Endothelial cell of umbilical vein (primary cell): ENCODE measurements around the gene AGAP3.

ENCODE experiments used
- CTCF ChIP-seq, 2 donors: IDR thresholded peaks; 1 replicate in 1 of 2; 2 replicates in 1 of 2; pipeline ENCODE4 v1.5.1; 2011; ENCODE audit warnings: low read length in 2 of 2, mild to moderate bottlenecking in 2 of 2, moderate library complexity in 2 of 2, control low read depth in 1 of 2, inconsistent platforms in 1 of 2, low read depth in 1 of 2; ENCODE audit not compliant: insufficient read depth in 1 of 2; ENCODE audit errors: extremely low read depth in 1 of 2
- EZH2 ChIP-seq: IDR thresholded peaks from 2 replicates; pipeline ENCODE4 v1.6.1; 2012; ENCODE audit warnings: borderline replicate concordance, low read depth, mild to moderate bottlenecking, moderate library complexity, low read length, inconsistent platforms; ENCODE audit not compliant: severe bottlenecking
- FOS ChIP-seq: IDR thresholded peaks from 2 replicates; pipeline ENCODE4 v1.6.1; 2011; ENCODE audit warnings: mild to moderate bottlenecking, low read length, moderate library complexity, borderline replicate concordance; ENCODE audit not compliant: insufficient read depth
- JUN ChIP-seq: IDR thresholded peaks from 2 replicates; pipeline ENCODE4 v1.6.1; 2011; ENCODE audit warnings: borderline replicate concordance, low read depth; ENCODE audit not compliant: insufficient read length, insufficient read depth
- MYC ChIP-seq: IDR thresholded peaks from one replicate; pipeline ENCODE4 v1.6.1; 2011; ENCODE audit warnings: mild to moderate bottlenecking, low read depth, low read length
- POLR2A ChIP-seq: IDR thresholded peaks from 2 replicates; pipeline ENCODE4 v1.6.1; 2012; ENCODE audit warnings: low read depth, mild to moderate bottlenecking, control low read depth, low read length
- POLR2AphosphoS5 ChIP-seq: IDR thresholded peaks from 2 replicates; pipeline ENCODE4 v1.6.1; 2012; ENCODE audit warnings: low read depth, mild to moderate bottlenecking, control low read depth, low read length, moderate library complexity; ENCODE audit not compliant: insufficient read depth

- TF ChIP-seq EZH2: no peak
- TF ChIP-seq CTCF (IDR thresholded peaks at IDR 0.05; ENCODE audit: extremely low read depth in 1 of 2, insufficient read depth in 1 of 2, low read depth in 1 of 2, low read length in 2 of 2): no peak
- no peak for TF ChIP-seq MYC
- TF ChIP-seq POLR2A: no peak
- no peak for TF ChIP-seq POLR2AphosphoS5
- no peak for TF ChIP-seq FOS
- TF ChIP-seq JUN: no peak
Measured at GRCh38 chr7:151086802-151087244, 548 bp downstream of the AGAP3 start.
